GM12878 (cell line): ENCODE results near the gene CCSER1.

ENCODE experiments used
- CREB1 ChIP-seq: IDR thresholded peaks from 2 replicates; pipeline ENCODE4 v1.6.1; 2012; ENCODE audit warnings: low read depth, mild to moderate bottlenecking, inconsistent platforms
- CTCF ChIP-seq, 3 experiments: IDR thresholded peaks in 2 of 3; conservative IDR thresholded peaks in 1 of 3; 2 replicates each; pipeline ENCODE4 v1.5.1; 2011; ENCODE audit warnings: low read depth in 3 of 3, low read length in 3 of 3, mild to moderate bottlenecking in 3 of 3, control low read depth in 2 of 3, moderate library complexity in 2 of 3, inconsistent platforms in 1 of 3, mixed read lengths in 1 of 3; ENCODE audit not compliant: control insufficient read depth in 2 of 3, insufficient read depth in 1 of 3; ENCODE audit errors: extremely low read depth in 1 of 3
- KDM1A ChIP-seq: fragments of 200-600 bp; sonication (generic); IDR thresholded peaks from 2 replicates; pipeline ENCODE4 v1.6.1; 2016; ENCODE audit warnings: borderline replicate concordance
- MXI1 ChIP-seq: fragments of 150-350 bp; IDR thresholded peaks from 2 replicates; pipeline ENCODE4 v1.6.1; 2011; ENCODE audit warnings: low read depth, mild to moderate bottlenecking, inconsistent platforms, low read length, improper control_type of control experiment
- TF ChIP-seq, protein P1 (sequence below): fragments of 150-350 bp; IDR thresholded peaks from 2 replicates; pipeline ENCODE4 v1.6.1; 2016; ENCODE audit warnings: low read depth, low read length
- TF ChIP-seq, protein P2 (sequence below): IDR thresholded peaks from 2 replicates; pipeline ENCODE4 v1.6.1; 2012; ENCODE audit warnings: low read depth, low read length, improper control_type of control experiment

DNA sequence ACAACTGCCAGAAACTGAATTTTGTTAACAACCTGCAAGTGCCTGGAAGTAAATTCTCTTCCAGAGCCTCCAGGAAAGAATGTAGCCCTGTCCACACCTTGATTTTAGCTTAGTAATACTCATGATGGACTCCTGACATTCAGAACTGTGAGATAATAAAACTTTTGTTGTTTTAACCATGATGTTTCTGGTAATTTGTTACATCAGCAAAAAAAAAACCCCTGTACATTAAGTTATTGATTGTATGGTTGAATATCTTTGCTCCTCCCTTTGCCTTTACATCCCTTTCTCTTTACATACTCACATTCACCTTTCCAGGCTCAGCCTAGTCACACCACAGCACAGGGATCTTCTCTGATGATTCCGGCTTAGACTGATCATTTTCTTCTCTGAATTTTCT lies 1294.8 kb downstream of the CCSER1 start:
- TF ChIP-seq CTCF (IDR thresholded peaks at IDR 0.05 in 2 of 3, conservative IDR thresholded peaks at IDR 0.05 in 1 of 3; ENCODE audit: control insufficient read depth in 2 of 3, extremely low read depth in 1 of 3, insufficient read depth in 1 of 3, low read depth in 3 of 3, low read length in 3 of 3) (no peak), MXI1 (no peak), KDM1A (no peak), CREB1 (no peak)
- TF ChIP-seq, protein P1, sequence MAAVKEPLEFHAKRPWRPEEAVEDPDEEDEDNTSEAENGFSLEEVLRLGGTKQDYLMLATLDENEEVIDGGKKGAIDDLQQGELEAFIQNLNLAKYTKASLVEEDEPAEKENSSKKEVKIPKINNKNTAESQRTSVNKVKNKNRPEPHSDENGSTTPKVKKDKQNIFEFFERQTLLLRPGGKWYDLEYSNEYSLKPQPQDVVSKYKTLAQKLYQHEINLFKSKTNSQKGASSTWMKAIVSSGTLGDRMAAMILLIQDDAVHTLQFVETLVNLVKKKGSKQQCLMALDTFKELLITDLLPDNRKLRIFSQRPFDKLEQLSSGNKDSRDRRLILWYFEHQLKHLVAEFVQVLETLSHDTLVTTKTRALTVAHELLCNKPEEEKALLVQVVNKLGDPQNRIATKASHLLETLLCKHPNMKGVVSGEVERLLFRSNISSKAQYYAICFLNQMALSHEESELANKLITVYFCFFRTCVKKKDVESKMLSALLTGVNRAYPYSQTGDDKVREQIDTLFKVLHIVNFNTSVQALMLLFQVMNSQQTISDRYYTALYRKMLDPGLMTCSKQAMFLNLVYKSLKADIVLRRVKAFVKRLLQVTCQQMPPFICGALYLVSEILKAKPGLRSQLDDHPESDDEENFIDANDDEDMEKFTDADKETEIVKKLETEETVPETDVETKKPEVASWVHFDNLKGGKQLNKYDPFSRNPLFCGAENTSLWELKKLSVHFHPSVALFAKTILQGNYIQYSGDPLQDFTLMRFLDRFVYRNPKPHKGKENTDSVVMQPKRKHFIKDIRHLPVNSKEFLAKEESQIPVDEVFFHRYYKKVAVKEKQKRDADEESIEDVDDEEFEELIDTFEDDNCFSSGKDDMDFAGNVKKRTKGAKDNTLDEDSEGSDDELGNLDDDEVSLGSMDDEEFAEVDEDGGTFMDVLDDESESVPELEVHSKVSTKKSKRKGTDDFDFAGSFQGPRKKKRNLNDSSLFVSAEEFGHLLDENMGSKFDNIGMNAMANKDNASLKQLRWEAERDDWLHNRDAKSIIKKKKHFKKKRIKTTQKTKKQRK = no peak
- TF ChIP-seq, protein P2, sequence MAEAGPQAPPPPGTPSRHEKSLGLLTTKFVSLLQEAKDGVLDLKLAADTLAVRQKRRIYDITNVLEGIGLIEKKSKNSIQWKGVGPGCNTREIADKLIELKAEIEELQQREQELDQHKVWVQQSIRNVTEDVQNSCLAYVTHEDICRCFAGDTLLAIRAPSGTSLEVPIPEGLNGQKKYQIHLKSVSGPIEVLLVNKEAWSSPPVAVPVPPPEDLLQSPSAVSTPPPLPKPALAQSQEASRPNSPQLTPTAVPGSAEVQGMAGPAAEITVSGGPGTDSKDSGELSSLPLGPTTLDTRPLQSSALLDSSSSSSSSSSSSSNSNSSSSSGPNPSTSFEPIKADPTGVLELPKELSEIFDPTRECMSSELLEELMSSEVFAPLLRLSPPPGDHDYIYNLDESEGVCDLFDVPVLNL = no peak
